GM21737 (cell line): ENCODE measurements around the gene MBNL1.

Source experiments
- ATAC-seq: cut with Tn5 transposase; IDR thresholded peaks from one replicate; pipeline ENCODE4 v1.9.1; 2021; ENCODE audit warnings: mild to moderate bottlenecking, moderate library complexity; ENCODE audit not compliant: unreplicated experiment

The MBNL1 gene

DNA sequence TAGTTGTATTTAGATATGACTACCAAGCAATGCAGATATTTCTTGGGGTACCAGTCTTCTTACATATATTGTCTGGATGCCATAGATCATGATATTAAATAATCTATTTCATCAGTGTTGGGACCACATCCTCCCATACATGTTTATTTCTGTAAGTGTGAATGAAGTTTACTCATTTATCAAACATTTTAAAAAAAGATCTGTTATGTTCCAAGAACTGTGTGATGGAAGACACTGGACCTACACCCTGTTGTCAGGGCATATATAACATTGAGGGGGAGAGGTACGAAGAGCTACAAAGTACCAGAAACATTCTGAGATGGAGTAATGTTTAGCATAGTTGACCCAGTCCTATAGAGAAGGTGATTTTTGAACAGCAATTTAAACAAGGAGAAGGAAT, 26.6 kb downstream of the MBNL1 start:
- no peak for ATAC-seq

DNA sequence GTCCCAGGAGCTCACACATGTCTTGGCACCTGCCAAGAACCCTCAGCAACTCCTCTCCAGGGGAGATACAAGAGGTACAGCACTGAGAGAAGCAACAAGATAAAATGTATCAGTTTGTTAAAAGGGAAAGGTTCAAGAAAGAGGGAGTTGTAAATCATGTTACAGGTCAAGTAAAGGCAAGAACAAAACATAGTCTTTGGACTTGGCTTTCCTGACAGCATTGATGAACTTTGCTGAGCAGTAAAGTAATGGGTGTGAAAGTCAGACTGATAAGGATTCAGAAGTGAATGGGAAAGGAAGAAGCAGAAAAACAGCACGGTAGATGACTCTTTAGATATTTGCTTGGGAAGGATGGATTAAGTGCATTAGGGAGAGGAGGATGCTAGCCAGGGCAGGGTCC, 27.1 kb downstream of the MBNL1 start:
- ATAC-seq: no peak

- ATAC-seq: no peak
Measured at GRCh38 chr3:152296382-152296781, 27.7 kb downstream of the MBNL1 start.

DNA sequence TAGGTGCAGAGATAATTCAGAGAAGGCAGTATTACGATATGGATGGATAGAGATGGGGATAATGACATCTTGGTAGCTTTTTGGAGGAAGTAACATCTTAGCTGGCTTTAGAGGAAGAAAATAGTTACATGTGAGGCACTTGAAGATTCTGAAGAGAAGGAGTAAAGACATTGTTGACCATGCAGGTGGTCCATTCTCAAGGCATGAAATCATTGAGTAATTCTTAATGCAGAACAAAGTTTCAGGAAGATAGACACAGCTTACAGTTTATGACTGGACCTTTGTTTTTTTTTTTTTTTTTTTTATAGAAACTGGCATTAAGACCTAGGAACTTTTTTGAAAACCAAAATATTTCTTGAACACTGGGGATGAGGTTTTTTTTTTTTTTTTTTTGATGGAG, 28.2 kb downstream of the MBNL1 start:
- no peak for ATAC-seq

DNA sequence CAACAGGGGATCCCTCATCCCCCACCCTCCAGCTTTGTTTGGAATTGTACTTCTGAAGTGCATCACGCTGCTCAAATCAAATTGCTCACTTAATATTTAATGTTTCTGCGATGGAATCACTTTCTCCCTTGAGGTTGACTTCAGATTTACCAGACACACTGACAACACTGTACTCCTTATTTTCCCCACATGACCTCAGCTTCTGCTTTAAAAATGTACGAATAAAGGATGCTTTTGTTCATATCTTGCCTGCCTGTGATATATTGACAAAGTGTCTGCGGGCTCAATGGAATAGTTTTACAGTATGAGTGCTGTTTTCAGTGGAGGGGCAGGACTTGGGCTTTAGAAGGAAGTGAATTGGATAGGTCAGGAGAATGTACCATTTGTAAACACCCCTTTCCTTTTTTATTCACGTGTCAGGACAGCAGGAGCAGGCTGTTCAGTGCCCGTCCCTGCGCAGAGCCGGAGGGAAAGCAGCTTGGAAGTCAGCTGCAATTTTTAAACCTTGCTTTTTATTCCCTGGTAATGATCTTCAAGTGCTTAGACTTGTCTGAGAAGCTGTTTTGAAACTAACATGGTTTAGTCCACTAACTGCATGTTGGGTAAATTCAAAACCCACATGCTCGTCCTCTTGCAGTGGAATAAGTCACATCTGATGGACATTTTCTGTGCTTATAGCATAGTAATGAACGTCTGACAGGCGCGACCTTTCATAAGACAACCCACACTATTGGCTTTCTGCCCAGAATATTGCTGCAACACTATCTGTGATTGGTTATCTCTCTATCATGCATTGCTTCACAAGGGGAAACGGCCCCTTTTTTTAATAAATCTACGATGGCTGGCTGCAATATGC, 29.9 kb downstream of the MBNL1 start:
- peak; percentile 52 for ATAC-seq

- ATAC-seq: peak; percentile 7
Measured at GRCh38 chr3:152299249-152299976, 30.7 kb downstream of the MBNL1 start.

DNA sequence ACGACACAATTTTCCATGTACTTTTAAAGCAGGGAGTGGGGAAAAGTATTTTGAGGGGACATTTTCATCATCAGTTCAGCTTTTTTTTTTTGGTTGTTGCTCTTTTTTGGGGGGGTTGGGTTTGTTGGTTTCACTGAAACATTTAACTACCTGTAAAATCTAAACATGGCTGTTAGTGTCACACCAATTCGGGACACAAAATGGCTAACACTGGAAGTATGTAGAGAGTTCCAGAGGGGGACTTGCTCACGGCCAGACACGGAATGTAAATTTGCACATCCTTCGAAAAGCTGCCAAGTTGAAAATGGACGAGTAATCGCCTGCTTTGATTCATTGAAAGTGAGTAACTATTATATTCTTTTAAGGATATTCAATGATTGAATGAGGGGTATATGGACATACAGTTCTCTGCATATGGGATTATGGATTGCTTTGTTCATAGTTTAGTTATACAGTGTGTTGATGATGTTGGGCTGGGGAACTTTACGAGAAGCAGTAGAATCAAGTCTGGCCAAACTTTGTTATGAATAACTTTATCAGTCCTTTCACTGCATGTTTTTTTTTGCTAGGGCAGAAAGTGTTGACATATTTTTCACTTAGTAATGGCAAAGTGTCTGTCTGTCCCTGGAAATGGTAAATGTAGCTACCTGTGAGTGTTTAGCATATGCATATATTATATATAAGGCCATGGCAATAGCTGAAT, 31.5 kb downstream of the MBNL1 start:
- ATAC-seq: no peak

GRCh38 chr3:152301745-152302181, 33.0 kb downstream of the MBNL1 start:
- ATAC-seq: no peak

- peak; percentile 64 for ATAC-seq
Measured at GRCh38 chr3:152302521-152303021, 33.8 kb downstream of the MBNL1 start.

- no peak for ATAC-seq
Measured at GRCh38 chr3:152304160-152304559, 35.4 kb downstream of the MBNL1 start.

- ATAC-seq: no peak
Measured at GRCh38 chr3:152305075-152305474, 36.3 kb downstream of the MBNL1 start.

- no peak for ATAC-seq
Measured at GRCh38 chr3:152307829-152308474, 39.2 kb downstream of the MBNL1 start.

DNA sequence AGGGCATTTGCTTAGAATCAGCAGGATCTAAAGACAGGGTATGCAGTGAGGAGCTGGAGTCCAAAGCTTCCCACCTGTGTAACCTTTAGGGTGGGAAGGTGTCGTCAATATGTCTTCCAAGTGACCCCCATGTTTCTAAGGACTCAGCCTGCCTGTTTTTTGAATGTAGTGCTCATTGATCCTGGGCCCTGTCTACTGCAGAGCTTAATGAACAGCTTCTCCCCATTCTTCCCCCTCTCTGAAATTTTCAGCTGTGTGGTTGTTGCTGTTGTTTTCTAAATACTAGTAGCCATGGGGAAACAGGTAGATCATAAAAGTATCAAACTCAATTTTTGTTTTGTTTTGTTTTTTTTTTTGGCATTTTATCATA, 39.7 kb downstream of the MBNL1 start:
- no peak for ATAC-seq

GRCh38 chr3:152309031-152309430, 40.3 kb downstream of the MBNL1 start:
- ATAC-seq: no peak

DNA sequence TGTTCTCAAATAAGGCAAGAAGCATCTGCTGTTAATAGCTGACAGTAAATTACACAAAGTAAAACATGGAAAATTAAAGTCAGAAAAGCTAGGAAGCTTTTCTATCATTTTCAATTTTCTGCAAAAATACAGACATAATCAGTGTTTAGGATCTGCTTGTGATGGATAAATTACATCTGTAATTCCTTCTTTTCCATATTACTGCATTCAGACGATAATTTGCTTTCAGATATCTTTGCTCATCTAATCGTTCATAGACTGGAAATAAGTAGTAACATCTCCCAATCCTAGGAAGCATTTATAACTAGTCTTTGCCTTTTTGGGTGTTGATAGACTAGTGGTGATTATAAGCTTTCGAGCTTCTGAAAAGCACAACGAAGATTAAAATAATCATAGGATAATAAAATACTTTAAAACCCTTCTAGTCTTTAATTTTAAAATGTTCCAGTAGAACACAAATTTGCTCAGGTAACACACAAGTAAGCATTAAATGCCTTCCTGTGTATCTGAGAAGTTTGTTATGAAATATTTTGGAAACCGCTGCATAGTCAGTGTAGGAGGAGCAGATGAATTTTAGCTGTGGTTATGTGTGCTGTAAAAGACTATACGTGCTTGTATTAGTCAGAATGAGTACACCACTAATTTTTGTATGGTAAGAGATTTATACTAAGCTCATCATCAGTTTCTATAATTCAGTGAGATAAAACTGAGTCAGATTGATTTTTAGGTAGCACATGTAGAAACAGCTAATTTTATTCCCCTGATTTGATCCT, 41.0 kb downstream of the MBNL1 start:
- no peak for ATAC-seq

- ATAC-seq: no peak
Measured at GRCh38 chr3:152313430-152313829, 44.7 kb downstream of the MBNL1 start.

DNA sequence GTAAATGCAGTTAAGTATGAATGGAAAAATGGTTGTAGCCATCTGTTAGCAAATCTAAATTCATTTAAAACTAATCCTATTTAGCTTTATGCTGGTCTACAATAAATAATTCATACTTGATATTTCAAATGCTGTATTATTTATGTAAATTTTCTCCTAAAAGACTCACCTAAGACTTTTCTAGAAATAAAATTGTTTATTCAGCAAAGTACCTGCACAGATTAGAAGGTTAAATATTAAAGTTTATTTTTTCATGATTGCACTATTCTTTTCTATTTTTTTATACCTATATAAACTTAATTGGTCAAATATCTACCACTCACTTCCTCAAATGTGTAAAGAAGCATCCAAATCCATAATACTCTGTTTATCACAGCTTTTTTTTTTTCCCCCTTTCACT, 45.2 kb downstream of the MBNL1 start:
- ATAC-seq: no peak

GRCh38 chr3:152314677-152315353, 46.1 kb downstream of the MBNL1 start:
- ATAC-seq: no peak

DNA sequence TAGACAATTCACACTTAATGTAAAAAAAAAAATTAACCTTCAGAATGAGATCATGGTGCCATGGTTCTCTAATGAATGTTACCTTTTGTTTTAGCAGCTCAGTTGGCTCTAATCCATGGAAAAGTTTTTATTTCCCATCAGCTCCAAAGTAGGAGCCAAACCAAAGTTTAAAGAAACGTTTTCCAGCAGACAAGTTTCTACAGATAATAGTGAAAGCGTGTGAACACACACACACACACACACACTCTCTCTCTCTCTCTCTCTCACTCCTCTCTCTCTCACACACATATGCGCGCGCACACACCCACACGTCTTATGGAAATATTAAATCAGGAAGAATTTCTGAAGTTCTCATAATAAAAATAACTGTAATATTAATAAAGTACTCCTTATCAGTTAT, 46.9 kb downstream of the MBNL1 start:
- no peak for ATAC-seq

DNA sequence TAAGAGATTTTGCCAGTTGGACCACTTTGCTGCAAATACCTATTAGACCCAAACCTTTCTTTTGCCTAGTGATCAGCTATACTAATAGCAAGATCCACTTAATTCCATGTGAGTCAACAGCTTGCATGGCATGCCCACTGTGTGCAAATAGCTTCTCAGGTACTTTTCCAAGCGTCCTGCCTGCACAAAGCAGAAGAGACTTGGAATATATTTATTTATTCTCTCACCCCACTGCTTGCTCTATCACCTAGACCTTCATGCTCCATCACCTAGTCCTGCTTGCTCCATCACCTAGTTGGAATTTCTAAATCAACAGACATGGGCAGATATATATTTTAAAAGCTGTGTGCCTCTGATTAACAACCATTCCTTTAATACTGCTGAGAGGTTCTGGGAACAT, 47.6 kb downstream of the MBNL1 start:
- no peak for ATAC-seq
